Fibroblast of lung (primary cell): ENCODE results near the gene RNU4-1. TPM values are rescaled to one million over a fixed set of nuclear protein-coding genes. Genes with fewer than 3 reads are reported as not detected.

ENCODE experiments used
- polyA plus RNA-seq, 2 donors: library from polyadenylated mRNA; depleted of rRNA in 1 of 2; stranded (reverse) in 1 of 2; unstranded in 1 of 2; fragments of >200 nt; gene quantifications; 2 replicates each; pipeline ENCODE4 v1.2.1, GENCODE V29; 2011 to 2012; ENCODE audit warnings: missing spikeins in 1 of 2
- total RNA-seq: library from RNA; depleted of rRNA; stranded (reverse); fragments of >200 nt; gene quantifications from 2 replicates; pipeline ENCODE4 v1.2.1, GENCODE V29; 2014

RNU4-1 gene
- total and polyA plus RNA-seq, 2 donors (not counting 1 experiment from before 2014, with no cell fraction given), result under 0.01 TPM; not detected in 1

Other genes with a start within 250 kb of the RNU4-1 start
- 23.4 and 29.7 TPM in 2 replicates for gene RAB35, start 176.5 kb downstream of the RNU4-1 start, total RNA-seq
- gene RAB35, start 176.5 kb downstream of the RNU4-1 start, polyA plus RNA-seq, result 51.4 and 70.9 TPM in 2 replicates
- 86.8 and 93.1 TPM in 2 replicates for gene GCN1, start 98.5 kb downstream of the RNU4-1 start, total RNA-seq
- gene GCN1, start 98.5 kb downstream of the RNU4-1 start, polyA plus RNA-seq, result 30.8 and 45.8 TPM in 2 replicates
- gene RPLP0, start 92.1 kb downstream of the RNU4-1 start, total RNA-seq, result 3,063 and 3,837 TPM in 2 replicates
- gene RPLP0, start 92.1 kb downstream of the RNU4-1 start, polyA plus RNA-seq, result 5,137 and 6,435 TPM in 2 replicates
- 9.2 and 21.5 TPM in 2 replicates for gene PXN, start 27.5 kb downstream of the RNU4-1 start, total RNA-seq
- gene PXN, start 27.5 kb downstream of the RNU4-1 start, polyA plus RNA-seq, result 31.4 and 59.3 TPM in 2 replicates
- gene RNU4-2, start 1.3 kb downstream of the RNU4-1 start, total RNA-seq, result under 0.01 TPM in 2 replicates
- gene RNU4-2, start 1.3 kb downstream of the RNU4-1 start, polyA plus RNA-seq, result under 0.01 TPM in 1 of 2 replicates, not detected in the other
- gene SIRT4, start 9.1 kb upstream of the RNU4-1 start, total RNA-seq, result 2.3 and 2.5 TPM in 2 replicates
- gene SIRT4, start 9.1 kb upstream of the RNU4-1 start, polyA plus RNA-seq, result 0.53 and 1.2 TPM in 2 replicates
- gene PLA2G1B, start 34.5 kb upstream of the RNU4-1 start, total RNA-seq, result 0.51 TPM in 1 of 2 replicates, not detected in the other
- 0.20 TPM in 1 of 2 replicates, not detected in the other for gene PLA2G1B, start 34.5 kb upstream of the RNU4-1 start, polyA plus RNA-seq
- under 0.01 TPM in 1 of 2 replicates, not detected in the other for gene MSI1, start 75.9 kb upstream of the RNU4-1 start, total RNA-seq
- not detected in 2 replicates for gene MSI1, start 75.9 kb upstream of the RNU4-1 start, polyA plus RNA-seq
- 455 and 512 TPM in 2 replicates for gene COX6A1, start 144.9 kb upstream of the RNU4-1 start, total RNA-seq
- gene COX6A1, start 144.9 kb upstream of the RNU4-1 start, polyA plus RNA-seq, result 312 and 427 TPM in 2 replicates
- 26.5 and 29.6 TPM in 2 replicates for gene TRIAP1, start 153.1 kb upstream of the RNU4-1 start, total RNA-seq
- 47.5 and 52.7 TPM in 2 replicates for gene TRIAP1, start 153.1 kb upstream of the RNU4-1 start, polyA plus RNA-seq
- 18.2 and 22.3 TPM in 2 replicates for gene GATC, start 153.2 kb upstream of the RNU4-1 start, total RNA-seq
- 17.5 and 18.4 TPM in 2 replicates for gene GATC, start 153.2 kb upstream of the RNU4-1 start, polyA plus RNA-seq
- gene SRSF9, start 176.5 kb upstream of the RNU4-1 start, total RNA-seq, result 176 and 188 TPM in 2 replicates
- 150 and 164 TPM in 2 replicates for gene SRSF9, start 176.5 kb upstream of the RNU4-1 start, polyA plus RNA-seq
- 222 and 289 TPM in 2 replicates for gene DYNLL1, start 202.9 kb upstream of the RNU4-1 start, total RNA-seq
- 616 and 638 TPM in 2 replicates for gene DYNLL1, start 202.9 kb upstream of the RNU4-1 start, polyA plus RNA-seq
- gene COQ5, start 235.9 kb upstream of the RNU4-1 start, total RNA-seq, result 31.8 and 38.5 TPM in 2 replicates
- gene COQ5, start 235.9 kb upstream of the RNU4-1 start, polyA plus RNA-seq, result 32.1 and 39.1 TPM in 2 replicates
- 93.0 and 174 TPM in 2 replicates for gene RNF10, start 241.1 kb upstream of the RNU4-1 start, total RNA-seq
- 184 and 189 TPM in 2 replicates for gene RNF10, start 241.1 kb upstream of the RNU4-1 start, polyA plus RNA-seq